Neuronal stem cell (in vitro differentiated cells): ENCODE data around the gene PPM1N. TPM values are rescaled to one million over a fixed set of nuclear protein-coding genes. Genes with fewer than 3 reads are reported as not detected.

Experiments used
- DNase-seq: peaks from one replicate; pipeline ENCODE4 v3.0.0-alpha.2; 2013; ENCODE audit warnings: low spot score
- H2AFZ ChIP-seq: one replicate; pipeline ENCODE4 v1.6.1; 2013; ENCODE audit warnings: mild to moderate bottlenecking, low read length, inconsistent platforms
- H2AK5ac ChIP-seq: 2 replicates; pipeline ENCODE4 v1.6.1; 2013; ENCODE audit warnings: low read depth, mild to moderate bottlenecking, inconsistent platforms, low read length, moderate library complexity, mixed read lengths
- H2BK120ac ChIP-seq: 2 replicates; pipeline ENCODE4 v1.6.1; 2013; ENCODE audit warnings: low read depth, mild to moderate bottlenecking, inconsistent platforms, low read length, moderate library complexity, mixed read lengths
- H2BK12ac ChIP-seq: one replicate; pipeline ENCODE4 v1.6.1; 2013; ENCODE audit warnings: low read length, inconsistent platforms
- H2BK15ac ChIP-seq: 2 replicates; pipeline ENCODE4 v1.6.1; 2013; ENCODE audit warnings: mild to moderate bottlenecking, low read length, inconsistent platforms, mixed read lengths
- H2BK5ac ChIP-seq: one replicate; pipeline ENCODE4 v1.6.1; 2013; ENCODE audit warnings: inconsistent platforms, mild to moderate bottlenecking, low read length, moderate library complexity
- H3K14ac ChIP-seq: one replicate; pipeline ENCODE4 v1.6.1; 2013; ENCODE audit warnings: low read length, inconsistent platforms
- H3K18ac ChIP-seq: 2 replicates; pipeline ENCODE4 v1.6.1; 2013; ENCODE audit warnings: low read length, inconsistent platforms
- H3K23ac ChIP-seq: 2 replicates; pipeline ENCODE4 v1.6.1; 2013; ENCODE audit warnings: low read depth, mild to moderate bottlenecking, mixed read lengths, low read length, inconsistent platforms; ENCODE audit not compliant: poor library complexity
- H3K27ac ChIP-seq: replicated peaks from 3 replicates; pipeline ENCODE4 v1.5.1; 2013; ENCODE audit warnings: low read length, inconsistent platforms
- H3K27me3 ChIP-seq, 3 experiments: 2 replicates each; pipeline ENCODE4 v1.6.1; 2013; ENCODE audit warnings: low read length in 3 of 3, mild to moderate bottlenecking in 2 of 3, inconsistent platforms in 1 of 3, low read depth in 1 of 3, mixed read lengths in 1 of 3, moderate library complexity in 1 of 3; ENCODE audit not compliant: control insufficient read depth in 3 of 3, insufficient read depth in 3 of 3
- H3K36me3 ChIP-seq, 2 donors: replicated peaks in 1 of 2; 2 replicates each; pipeline ENCODE4 v1.6.1; 2013; ENCODE audit warnings: low read length in 2 of 2; ENCODE audit not compliant: control insufficient read depth in 2 of 2, insufficient read depth in 2 of 2
- H3K4ac ChIP-seq: 2 replicates; pipeline ENCODE4 v1.6.1; 2013; ENCODE audit warnings: inconsistent platforms, mild to moderate bottlenecking, low read length, moderate library complexity
- H3K4me1 ChIP-seq, 2 donors: 1 replicate in 1 of 2; 2 replicates in 1 of 2; pipeline ENCODE4 v1.6.1; 2013; ENCODE audit warnings: low read length in 2 of 2, low read depth in 1 of 2; ENCODE audit not compliant: control insufficient read depth in 2 of 2, insufficient read depth in 1 of 2
- H3K4me2 ChIP-seq: one replicate; pipeline ENCODE4 v1.6.1; 2013; ENCODE audit warnings: mild to moderate bottlenecking, low read length, inconsistent platforms; ENCODE audit not compliant: insufficient read depth, poor library complexity, severe bottlenecking
- H3K4me3 ChIP-seq, 2 donors: 2 replicates each; pipeline ENCODE4 v1.5.1; 2013; ENCODE audit warnings: low read length in 2 of 2, mild to moderate bottlenecking in 2 of 2, inconsistent platforms in 1 of 2, moderate library complexity in 1 of 2
- H3K79me1 ChIP-seq: one replicate; pipeline ENCODE4 v1.6.1; 2013; ENCODE audit warnings: low read depth, mild to moderate bottlenecking, inconsistent platforms, low read length, moderate library complexity
- H3K9ac ChIP-seq: one replicate; pipeline ENCODE4 v1.6.1; 2013; ENCODE audit warnings: mild to moderate bottlenecking, low read depth, low read length, inconsistent platforms; ENCODE audit not compliant: poor library complexity
- H3K9me3 ChIP-seq, 2 donors: replicated peaks in 1 of 2; 2 replicates each; pipeline versions ENCODE3 to v1.6.1; 2013; ENCODE audit warnings: low read length in 2 of 2, mild to moderate bottlenecking in 2 of 2, inconsistent platforms in 1 of 2, low read depth in 1 of 2, mixed read lengths in 1 of 2, moderate library complexity in 1 of 2; ENCODE audit not compliant: control insufficient read depth in 2 of 2, insufficient read depth in 1 of 2
- H4K8ac ChIP-seq: one replicate; pipeline ENCODE4 v1.6.1; 2013; ENCODE audit warnings: low read depth, mild to moderate bottlenecking, inconsistent platforms, low read length, moderate library complexity
- H4K91ac ChIP-seq: one replicate; pipeline ENCODE4 v1.6.1; 2013; ENCODE audit warnings: low read length, low read depth, mild to moderate bottlenecking, inconsistent platforms; ENCODE audit not compliant: poor library complexity
- WGBS, 2 donors: extraction: QIAGEN DNeasy Blood & Tissue Kit; methylation state at CpG; one replicate each; pipeline ENCODE4 v1.1.7; 2013; ENCODE audit warnings: missing lambda C conversion rate in 2 of 2, mixed read lengths in 1 of 2; ENCODE audit not compliant: insufficient read length in 2 of 2, insufficient replicate concordance in 1 of 2; ENCODE audit errors: extremely low coverage in 2 of 2; 5-methylcytosine and 5-hydroxymethylcytosine counted together
- polyA plus RNA-seq, 2 experiments: library from polyadenylated mRNA; stranded (reverse); fragments of 200-250 nt; gene quantifications; one replicate each; pipeline ENCODE4 v1.2.3, GENCODE V29; 2013

PPM1N gene
- polyA plus RNA-seq (2013, experiment 1 of 2), result 1.3 TPM
- 1.2 TPM for polyA plus RNA-seq (2013, experiment 2 of 2)

GRCh38 chr19:45498411-45499195 lies at the start of gene PPM1N:
Gene PPM1N (plus strand): TSS chr19:45498443. CDS start chr19:45498473, 30 bp downstream.
- H3K4ac ChIP-seq, result no peak within 1 kb of the TSS
- no peak for DNase-seq
- peak within 1 kb of the TSS; percentile 53 for H3K9ac ChIP-seq
- peaks cover 6 to 18% of the 10 kb centered on the region in 2 donors for H3K4me1 ChIP-seq
- peak within 1 kb of the TSS; percentile 74 for H2BK15ac ChIP-seq
- peak within 1 kb of the TSS; percentile 4 for H2BK12ac ChIP-seq
- H3K9me3 ChIP-seq, result no peaks in the 10 kb centered on the region
- peak within 1 kb of the TSS; percentile 50 for H3K18ac ChIP-seq
- no peak within 1 kb of the TSS for H2BK120ac ChIP-seq
- H2AFZ ChIP-seq, result peak within 1 kb of the TSS; percentile 90
- no peak within 1 kb of the TSS for H4K91ac ChIP-seq
- H3K79me1 ChIP-seq, result no peaks in the 10 kb centered on the region
- WGBS, 2 donors, result no CpG with 5 or more reads among the region's 89 CpGs
- peaks cover 0 to 9% of the 10 kb centered on the region in 2 donors for H3K36me3 ChIP-seq
- no peak within 1 kb of the TSS for H3K14ac ChIP-seq
- peak within 1 kb of the TSS; percentile 83 for H2AK5ac ChIP-seq
- peak within 1 kb of the TSS; percentile 88 for H2BK5ac ChIP-seq
- H3K4me3 ChIP-seq, result peak within 1 kb of the TSS; percentile 62 to 66
- H3K27ac ChIP-seq, result no peak within 1 kb of the TSS
- H3K4me2 ChIP-seq, result peak within 1 kb of the TSS; percentile 60
- H3K23ac ChIP-seq, result peak within 1 kb of the TSS; percentile 92
- peaks cover 18 to 49% (median 38%) of the 10 kb centered on the region in 3 experiments for H3K27me3 ChIP-seq
- H4K8ac ChIP-seq, result peak within 1 kb of the TSS; percentile 31

GRCh38 chr19:45448887-45449299 lies 49.4 kb upstream of the PPM1N start:
- H2BK5ac ChIP-seq, result no peak overlapping the region
- no peak overlapping the region for H2BK120ac ChIP-seq
- H3K4me3 ChIP-seq, result no peak overlapping the region
- no CpG with 5 or more reads among the region's 7 CpGs for WGBS, 2 donors
- no peak for DNase-seq
- H3K4ac ChIP-seq, result no peak overlapping the region
- H4K91ac ChIP-seq, result no peak overlapping the region
- H3K27ac ChIP-seq, result no peak overlapping the region
- H3K79me1 ChIP-seq, result no peaks in the 10 kb centered on the region
- no peak overlapping the region for H3K23ac ChIP-seq
- H3K27me3 ChIP-seq, result peaks cover 0 to 7% (median 0%) of the 10 kb centered on the region in 3 experiments
- H3K4me1 ChIP-seq, result peaks cover 8 to 22% of the 10 kb centered on the region in 2 donors
- no peak overlapping the region for H3K9ac ChIP-seq
- H3K4me2 ChIP-seq, result no peak overlapping the region
- H2AFZ ChIP-seq, result no peak overlapping the region
- no peak overlapping the region for H2BK15ac ChIP-seq
- H3K36me3 ChIP-seq, result no peaks in the 10 kb centered on the region
- peaks cover 0 to 7% of the 10 kb centered on the region in 2 donors for H3K9me3 ChIP-seq
- no peak overlapping the region for H3K18ac ChIP-seq
- H3K14ac ChIP-seq, result no peak overlapping the region
- no peak overlapping the region for H2AK5ac ChIP-seq
- H4K8ac ChIP-seq, result no peak overlapping the region
- H2BK12ac ChIP-seq, result no peak overlapping the region

GRCh38 chr19:45450012-45450333 lies 48.3 kb upstream of the PPM1N start:
- Histone ChIP-seq H2AFZ (peak overlapping the region; percentile 47), H3K9me3 (peaks cover 0 to 7% of the 10 kb centered on the region in 2 donors), H3K14ac (no peak overlapping the region), H3K4me3 (peak overlapping the region; percentile 50 to 78), H3K4ac (no peak overlapping the region), H2BK120ac (no peak overlapping the region), H3K18ac (no peak overlapping the region), H4K91ac (no peak overlapping the region), H2BK5ac (no peak overlapping the region), H3K4me2 (peak overlapping the region; percentile 45), H4K8ac (no peak overlapping the region), H3K36me3 (no peaks in the 10 kb centered on the region), H3K27ac (no peak overlapping the region), H3K79me1 (no peaks in the 10 kb centered on the region), H3K9ac (no peak overlapping the region), H2BK15ac (no peak overlapping the region), H3K23ac (no peak overlapping the region), H3K4me1 (peaks cover 3 to 17% of the 10 kb centered on the region in 2 donors), H2BK12ac (no peak overlapping the region), H3K27me3 (peaks cover 0 to 7% (median 0%) of the 10 kb centered on the region in 3 experiments), H2AK5ac (no peak overlapping the region)
- no peak for DNase-seq
- WGBS, 2 donors, result no CpG with 5 or more reads among the region's 5 CpGs

GRCh38 chr19:45451131-45451849 lies 47.0 kb upstream of the PPM1N start:
- Histone ChIP-seq H3K79me1 (no peaks in the 10 kb centered on the region), H3K23ac (peak overlapping the region; percentile 1), H2BK5ac (no peak overlapping the region), H3K4me1 (peaks cover 10 to 25% of the 10 kb centered on the region in 2 donors), H2AFZ (peak overlapping the region; percentile 98), H3K18ac (peak overlapping the region; percentile 68), H3K9ac (no peak overlapping the region), H3K9me3 (peaks cover 0 to 7% of the 10 kb centered on the region in 2 donors), H4K91ac (no peak overlapping the region), H2AK5ac (peak overlapping the region; percentile 2), H3K27me3 (peaks cover 0 to 7% (median 0%) of the 10 kb centered on the region in 3 experiments), H2BK120ac (no peak overlapping the region), H3K4me3 (peak overlapping the region; percentile 49 to 78), H3K27ac (no peak overlapping the region), H2BK15ac (peak overlapping the region; percentile 7), H2BK12ac (no peak overlapping the region), H4K8ac (no peak overlapping the region), H3K4ac (no peak overlapping the region), H3K4me2 (peak overlapping the region; percentile 78), H3K36me3 (no peaks in the 10 kb centered on the region), H3K14ac (peak overlapping the region; percentile 41)
- WGBS, 2 donors, result no CpG with 5 or more reads among the region's 28 CpGs
- no peak for DNase-seq
